ENCODE data around the gene PNISR.
"Not testable (repeated sequence)": the region's sequence is repeated elsewhere in the genome, so short reads cannot be mapped to it uniquely, and the experiment has no call there.

The PNISR gene

GRCh38 chr6:99424761-99425646, at the start of gene PNISR:
Gene PNISR (minus strand): TSS chr6:99425308. CDS start chr6:99414659, 10,649 bp downstream.
- peak; percentile 100 for DNase-seq (ENCODE audit: low spot score)

GRCh38 chr6:99473730-99474129, 48.6 kb upstream of the PNISR start:
- no peak for DNase-seq (ENCODE audit: low spot score)

GRCh38 chr6:99471638-99472037, 46.5 kb upstream of the PNISR start:
- DNase-seq (ENCODE audit: low spot score), result no peak

GRCh38 chr6:99467509-99468106, 42.5 kb upstream of the PNISR start:
- DNase-seq (ENCODE audit: low spot score), result peak; percentile 40

GRCh38 chr6:99459133-99459532, 34.0 kb upstream of the PNISR start:
- DNase-seq (ENCODE audit: low spot score), result not testable (repeated sequence)

GRCh38 chr6:99458319-99458718, 33.2 kb upstream of the PNISR start:
- no peak for DNase-seq (ENCODE audit: low spot score)

- DNase-seq (ENCODE audit: low spot score), result peak; percentile 77
These were observed 21.0 kb upstream of the PNISR start for GRCh38 chr6:99446076-99446475.

- DNase-seq (ENCODE audit: low spot score), result no peak
These were observed 9.8 kb upstream of the PNISR start for GRCh38 chr6:99434702-99435530.

- DNase-seq (ENCODE audit: low spot score), result no peak
These were observed 7.8 kb upstream of the PNISR start for GRCh38 chr6:99432877-99433276.

GRCh38 chr6:99431901-99432300, 6.8 kb upstream of the PNISR start:
- DNase-seq (ENCODE audit: low spot score), result no peak

- no peak for DNase-seq (ENCODE audit: low spot score)
These were observed 2.9 kb upstream of the PNISR start for GRCh38 chr6:99427988-99428387.

- no peak for DNase-seq (ENCODE audit: low spot score)
These were observed 1.3 kb upstream of the PNISR start for GRCh38 chr6:99426451-99426757.

GRCh38 chr6:99425647-99426450, 741 bp upstream of the PNISR start:
- DNase-seq (ENCODE audit: low spot score), result peak; percentile 96

- DNase-seq (ENCODE audit: low spot score), result no peak
These were observed 1.1 kb downstream of the PNISR start for GRCh38 chr6:99424022-99424421.

GRCh38 chr6:99422912-99423311, 2.2 kb downstream of the PNISR start:
- DNase-seq (ENCODE audit: low spot score), result no peak

GRCh38 chr6:99416892-99417767, 8.0 kb downstream of the PNISR start:
- DNase-seq (ENCODE audit: low spot score), result no peak

GRCh38 chr6:99416226-99416625, 8.9 kb downstream of the PNISR start:
- no peak for DNase-seq (ENCODE audit: low spot score)

GRCh38 chr6:99415446-99415845, 9.7 kb downstream of the PNISR start:
- no peak for DNase-seq (ENCODE audit: low spot score)

GRCh38 chr6:99412065-99412464, 13.0 kb downstream of the PNISR start:
- DNase-seq (ENCODE audit: low spot score), result peak; percentile 80

GRCh38 chr6:99409672-99410071, 15.4 kb downstream of the PNISR start:
- DNase-seq (ENCODE audit: low spot score), result no peak

- DNase-seq (ENCODE audit: low spot score), result no peak
These were observed 18.0 kb downstream of the PNISR start for GRCh38 chr6:99407076-99407475.
